Measurements from ENCODE around the gene TRIP11. TPM values are rescaled to one million over a fixed set of nuclear protein-coding genes. Genes with fewer than 3 reads are reported as not detected.

Gene TRIP11
- 59.7 and 64.3 TPM in 2 replicates for total RNA-seq

GRCh38 chr14:92039719-92040430, at the start of gene TRIP11:
Gene TRIP11, minus strand, starts transcription at chr14:92040059. Its CDS starts 374 bp downstream, at chr14:92039685.

GRCh38 chr14:91947475-91948184, 92.2 kb downstream of the TRIP11 start, which contains the start of gene FBLN5:
Gene FBLN5, minus strand, starts transcription at chr14:91947694. Its CDS starts 465 bp downstream, at chr14:91947229.

Other genes starting within 250 kb of the TRIP11 start
- 0.39 and 0.43 TPM in 2 replicates for gene TC2N, start 172.5 kb downstream of the TRIP11 start, total RNA-seq
- 26.3 and 32.3 TPM in 2 replicates for gene FBLN5, start 92.4 kb downstream of the TRIP11 start, total RNA-seq
- 36.3 and 76.0 TPM in 2 replicates for gene ATXN3, start 66.5 kb upstream of the TRIP11 start, total RNA-seq
- 200 and 309 TPM in 2 replicates for gene NDUFB1, start 81.6 kb upstream of the TRIP11 start, total RNA-seq
- 45.7 and 68.2 TPM in 2 replicates for gene CPSF2, start 81.9 kb upstream of the TRIP11 start, total RNA-seq

Data from articular chondrocyte of knee joint (primary cell).